HEK293 (cell line): ENCODE measurements around the gene SLC38A5.
"Not testable (repeated sequence)": the region's sequence is repeated elsewhere in the genome, so short reads cannot be mapped to it uniquely, and the experiment has no call there.

Experiments used
- IKZF3 ChIP-seq: fragments of 450-650 bp; IDR thresholded peaks from 2 replicates; pipeline ENCODE4 v1.5.0; 2018; ENCODE audit warnings: missing biosample characterization, mild to moderate bottlenecking, missing genetic modification characterization, moderate library complexity
- KLF16 ChIP-seq: fragments of 450-650 bp; formaldehyde crosslinking; IDR thresholded peaks from 2 replicates; pipeline ENCODE4 v1.5.1; 2017; ENCODE audit warnings: missing biosample characterization, missing genetic modification characterization
- ZNF121 ChIP-seq: fragments of 450-650 bp; formaldehyde crosslinking; IDR thresholded peaks from 2 replicates; pipeline ENCODE4 v1.5.1; 2016; ENCODE audit warnings: missing biosample characterization, missing genetic modification characterization
- ZNF350 ChIP-seq: fragments of 450-650 bp; formaldehyde crosslinking; IDR thresholded peaks from 2 replicates; pipeline ENCODE4 v1.5.0; 2017; ENCODE audit warnings: missing biosample characterization, mild to moderate bottlenecking, missing genetic modification characterization
- ZNF529 ChIP-seq: fragments of 450-650 bp; formaldehyde crosslinking; IDR thresholded peaks from 2 replicates; pipeline ENCODE4 v1.5.1; 2017; ENCODE audit warnings: missing genetic modification characterization, missing biosample characterization; ENCODE audit not compliant: insufficient replicate concordance
- ZNF561 ChIP-seq: fragments of 450-650 bp; IDR thresholded peaks from 2 replicates; pipeline ENCODE4 v1.5.1; 2018; ENCODE audit warnings: missing biosample characterization, missing genetic modification characterization, borderline replicate concordance
- ZNF623 ChIP-seq: fragments of 450-650 bp; formaldehyde crosslinking; IDR thresholded peaks from 2 replicates; pipeline ENCODE4 v1.5.1; 2016; ENCODE audit warnings: missing biosample characterization, missing genetic modification characterization
- TF ChIP-seq, protein P1 (sequence below): fragments of 450-650 bp; formaldehyde crosslinking; IDR thresholded peaks from 2 replicates; pipeline ENCODE4 v1.5.1; 2016; ENCODE audit warnings: missing biosample characterization, missing genetic modification characterization
- TF ChIP-seq, protein P2 (sequence below): fragments of 450-650 bp; formaldehyde crosslinking; IDR thresholded peaks from 2 replicates; pipeline ENCODE4 v1.5.1; 2016; ENCODE audit warnings: missing biosample characterization, missing genetic modification characterization
- TF ChIP-seq, protein P3 (sequence below): fragments of 450-650 bp; formaldehyde crosslinking; IDR thresholded peaks from 2 replicates; pipeline ENCODE4 v1.5.1; 2017; ENCODE audit warnings: missing biosample characterization, missing genetic modification characterization
- TF ChIP-seq, protein P4 (sequence below): fragments of 450-650 bp; formaldehyde crosslinking; IDR thresholded peaks from 2 replicates; pipeline ENCODE4 v1.5.1; 2016; ENCODE audit warnings: missing biosample characterization, missing genetic modification characterization

GRCh38 chrX:48447201-48447600 lies 22.9 kb downstream of the SLC38A5 start:
- TF ChIP-seq, protein P1, sequence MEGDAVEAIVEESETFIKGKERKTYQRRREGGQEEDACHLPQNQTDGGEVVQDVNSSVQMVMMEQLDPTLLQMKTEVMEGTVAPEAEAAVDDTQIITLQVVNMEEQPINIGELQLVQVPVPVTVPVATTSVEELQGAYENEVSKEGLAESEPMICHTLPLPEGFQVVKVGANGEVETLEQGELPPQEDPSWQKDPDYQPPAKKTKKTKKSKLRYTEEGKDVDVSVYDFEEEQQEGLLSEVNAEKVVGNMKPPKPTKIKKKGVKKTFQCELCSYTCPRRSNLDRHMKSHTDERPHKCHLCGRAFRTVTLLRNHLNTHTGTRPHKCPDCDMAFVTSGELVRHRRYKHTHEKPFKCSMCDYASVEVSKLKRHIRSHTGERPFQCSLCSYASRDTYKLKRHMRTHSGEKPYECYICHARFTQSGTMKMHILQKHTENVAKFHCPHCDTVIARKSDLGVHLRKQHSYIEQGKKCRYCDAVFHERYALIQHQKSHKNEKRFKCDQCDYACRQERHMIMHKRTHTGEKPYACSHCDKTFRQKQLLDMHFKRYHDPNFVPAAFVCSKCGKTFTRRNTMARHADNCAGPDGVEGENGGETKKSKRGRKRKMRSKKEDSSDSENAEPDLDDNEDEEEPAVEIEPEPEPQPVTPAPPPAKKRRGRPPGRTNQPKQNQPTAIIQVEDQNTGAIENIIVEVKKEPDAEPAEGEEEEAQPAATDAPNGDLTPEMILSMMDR (tag by site-specific recombination): not testable (repeated sequence)
- not testable (repeated sequence) for TF ChIP-seq IKZF3 (tag by site-specific recombination); ZNF350 (tag by site-specific recombination); ZNF561; ZNF121; KLF16 (tag by site-specific recombination); ZNF529; ZNF623
- TF ChIP-seq, protein P2, sequence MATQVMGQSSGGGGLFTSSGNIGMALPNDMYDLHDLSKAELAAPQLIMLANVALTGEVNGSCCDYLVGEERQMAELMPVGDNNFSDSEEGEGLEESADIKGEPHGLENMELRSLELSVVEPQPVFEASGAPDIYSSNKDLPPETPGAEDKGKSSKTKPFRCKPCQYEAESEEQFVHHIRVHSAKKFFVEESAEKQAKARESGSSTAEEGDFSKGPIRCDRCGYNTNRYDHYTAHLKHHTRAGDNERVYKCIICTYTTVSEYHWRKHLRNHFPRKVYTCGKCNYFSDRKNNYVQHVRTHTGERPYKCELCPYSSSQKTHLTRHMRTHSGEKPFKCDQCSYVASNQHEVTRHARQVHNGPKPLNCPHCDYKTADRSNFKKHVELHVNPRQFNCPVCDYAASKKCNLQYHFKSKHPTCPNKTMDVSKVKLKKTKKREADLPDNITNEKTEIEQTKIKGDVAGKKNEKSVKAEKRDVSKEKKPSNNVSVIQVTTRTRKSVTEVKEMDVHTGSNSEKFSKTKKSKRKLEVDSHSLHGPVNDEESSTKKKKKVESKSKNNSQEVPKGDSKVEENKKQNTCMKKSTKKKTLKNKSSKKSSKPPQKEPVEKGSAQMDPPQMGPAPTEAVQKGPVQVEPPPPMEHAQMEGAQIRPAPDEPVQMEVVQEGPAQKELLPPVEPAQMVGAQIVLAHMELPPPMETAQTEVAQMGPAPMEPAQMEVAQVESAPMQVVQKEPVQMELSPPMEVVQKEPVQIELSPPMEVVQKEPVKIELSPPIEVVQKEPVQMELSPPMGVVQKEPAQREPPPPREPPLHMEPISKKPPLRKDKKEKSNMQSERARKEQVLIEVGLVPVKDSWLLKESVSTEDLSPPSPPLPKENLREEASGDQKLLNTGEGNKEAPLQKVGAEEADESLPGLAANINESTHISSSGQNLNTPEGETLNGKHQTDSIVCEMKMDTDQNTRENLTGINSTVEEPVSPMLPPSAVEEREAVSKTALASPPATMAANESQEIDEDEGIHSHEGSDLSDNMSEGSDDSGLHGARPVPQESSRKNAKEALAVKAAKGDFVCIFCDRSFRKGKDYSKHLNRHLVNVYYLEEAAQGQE (tag by site-specific recombination): not testable (repeated sequence)
- TF ChIP-seq, protein P3, sequence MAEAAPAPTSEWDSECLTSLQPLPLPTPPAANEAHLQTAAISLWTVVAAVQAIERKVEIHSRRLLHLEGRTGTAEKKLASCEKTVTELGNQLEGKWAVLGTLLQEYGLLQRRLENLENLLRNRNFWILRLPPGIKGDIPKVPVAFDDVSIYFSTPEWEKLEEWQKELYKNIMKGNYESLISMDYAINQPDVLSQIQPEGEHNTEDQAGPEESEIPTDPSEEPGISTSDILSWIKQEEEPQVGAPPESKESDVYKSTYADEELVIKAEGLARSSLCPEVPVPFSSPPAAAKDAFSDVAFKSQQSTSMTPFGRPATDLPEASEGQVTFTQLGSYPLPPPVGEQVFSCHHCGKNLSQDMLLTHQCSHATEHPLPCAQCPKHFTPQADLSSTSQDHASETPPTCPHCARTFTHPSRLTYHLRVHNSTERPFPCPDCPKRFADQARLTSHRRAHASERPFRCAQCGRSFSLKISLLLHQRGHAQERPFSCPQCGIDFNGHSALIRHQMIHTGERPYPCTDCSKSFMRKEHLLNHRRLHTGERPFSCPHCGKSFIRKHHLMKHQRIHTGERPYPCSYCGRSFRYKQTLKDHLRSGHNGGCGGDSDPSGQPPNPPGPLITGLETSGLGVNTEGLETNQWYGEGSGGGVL: not testable (repeated sequence)
- TF ChIP-seq, protein P4, sequence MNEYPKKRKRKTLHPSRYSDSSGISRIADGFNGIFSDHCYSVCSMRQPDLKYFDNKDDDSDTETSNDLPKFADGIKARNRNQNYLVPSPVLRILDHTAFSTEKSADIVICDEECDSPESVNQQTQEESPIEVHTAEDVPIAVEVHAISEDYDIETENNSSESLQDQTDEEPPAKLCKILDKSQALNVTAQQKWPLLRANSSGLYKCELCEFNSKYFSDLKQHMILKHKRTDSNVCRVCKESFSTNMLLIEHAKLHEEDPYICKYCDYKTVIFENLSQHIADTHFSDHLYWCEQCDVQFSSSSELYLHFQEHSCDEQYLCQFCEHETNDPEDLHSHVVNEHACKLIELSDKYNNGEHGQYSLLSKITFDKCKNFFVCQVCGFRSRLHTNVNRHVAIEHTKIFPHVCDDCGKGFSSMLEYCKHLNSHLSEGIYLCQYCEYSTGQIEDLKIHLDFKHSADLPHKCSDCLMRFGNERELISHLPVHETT: not testable (repeated sequence)
